Hepatocyte (in vitro differentiated cells): ENCODE data around the gene TMPRSS6. TPM values are rescaled to one million over a fixed set of nuclear protein-coding genes. Genes with fewer than 3 reads are reported as not detected.

Source experiments
- DNase-seq: peaks from one replicate; pipeline ENCODE4 v3.0.0-alpha.2; 2016; ENCODE audit warnings: low spot score
- H2AFZ ChIP-seq: fragments of 200-600 bp; sonication (generic); 2 replicates; pipeline ENCODE4 v1.6.0; 2016; ENCODE audit warnings: antibody characterized with exemption, mild to moderate bottlenecking
- H3K27ac ChIP-seq: fragments of 200-600 bp; sonication (generic); 2 replicates; pipeline ENCODE4 v1.5.1; 2016; ENCODE audit warnings: mild to moderate bottlenecking
- H3K27me3 ChIP-seq: fragments of 200-600 bp; sonication (generic); 2 replicates; pipeline ENCODE4 v1.6.1; 2016
- H3K36me3 ChIP-seq: fragments of 200-600 bp; sonication (generic); replicated peaks from 2 replicates; pipeline ENCODE4 v1.5.1; 2016; ENCODE audit warnings: low read depth; ENCODE audit not compliant: insufficient read depth
- H3K4me1 ChIP-seq: fragments of 200-600 bp; sonication (generic); 2 replicates; pipeline ENCODE4 v1.5.1; 2016; ENCODE audit warnings: mild to moderate bottlenecking, moderate library complexity; ENCODE audit not compliant: insufficient read depth
- H3K4me2 ChIP-seq: fragments of 200-600 bp; sonication (generic); 2 replicates; pipeline ENCODE4 v1.6.0; 2016
- H3K4me3 ChIP-seq: fragments of 200-600 bp; sonication (generic); 2 replicates; pipeline ENCODE4 v1.5.1; 2016; ENCODE audit warnings: mild to moderate bottlenecking
- H3K79me2 ChIP-seq: fragments of 200-600 bp; sonication (generic); 2 replicates; pipeline ENCODE4 v1.6.0; 2017; ENCODE audit warnings: mild to moderate bottlenecking
- H3K9me2 ChIP-seq: fragments of 200-600 bp; sonication (generic); replicated peaks from 2 replicates; pipeline ENCODE4 v1.6.0; 2017; ENCODE audit warnings: mild to moderate bottlenecking; ENCODE audit not compliant: insufficient read depth
- H3K9me3 ChIP-seq: fragments of 200-600 bp; sonication (generic); 2 replicates; pipeline ENCODE4 v1.5.1; 2016; ENCODE audit warnings: low read depth, mild to moderate bottlenecking
- H4K20me1 ChIP-seq: fragments of 200-600 bp; sonication (generic); 2 replicates; pipeline ENCODE4 v1.6.0; 2016; ENCODE audit warnings: mild to moderate bottlenecking; ENCODE audit not compliant: insufficient read depth, poor library complexity, severe bottlenecking
- EZH2 ChIP-seq: fragments of 200-600 bp; sonication (generic); IDR thresholded peaks from 2 replicates; pipeline ENCODE4 v1.6.1; 2016; ENCODE audit warnings: antibody characterized with exemption, mild to moderate bottlenecking, borderline replicate concordance
- EZH2phosphoT487 ChIP-seq: fragments of 200-600 bp; sonication (generic); IDR thresholded peaks from one replicate; pipeline ENCODE4 v1.6.1; 2018; ENCODE audit warnings: antibody characterized with exemption, mild to moderate bottlenecking, low read depth, moderate library complexity; ENCODE audit not compliant: unreplicated experiment, severe bottlenecking
- WGBS: methylation state at CpG from one replicate; pipeline ENCODE4 v1.1.6; 2016; ENCODE audit warnings: low lambda C conversion rate; ENCODE audit errors: missing lambda C conversion rate; 5-methylcytosine and 5-hydroxymethylcytosine counted together
- polyA plus RNA-seq: library from polyadenylated mRNA; unstranded; fragments of >200 nt; fragmentation: Nextera tagmentation; extraction: Ambion mirVana; gene quantifications from 2 replicates; pipeline ENCODE4 v1.2.1, GENCODE V29; 2016
- total RNA-seq: library from RNA; depleted of rRNA; stranded (reverse); fragments of >200 nt; gene quantifications from 2 replicates; pipeline ENCODE4 v1.2.3, GENCODE V29; 2014
- TF ChIP-seq, protein P1 (sequence below): fragments of 200-600 bp; sonication (generic); IDR thresholded peaks from 2 replicates; pipeline ENCODE4 v1.5.1; 2016; ENCODE audit warnings: antibody characterized with exemption, mild to moderate bottlenecking; ENCODE audit not compliant: poor library complexity

The TMPRSS6 gene
- total and polyA plus RNA-seq, 2 experiments from 2014 or later, result 34.4 to 49.8 TPM

DNA sequence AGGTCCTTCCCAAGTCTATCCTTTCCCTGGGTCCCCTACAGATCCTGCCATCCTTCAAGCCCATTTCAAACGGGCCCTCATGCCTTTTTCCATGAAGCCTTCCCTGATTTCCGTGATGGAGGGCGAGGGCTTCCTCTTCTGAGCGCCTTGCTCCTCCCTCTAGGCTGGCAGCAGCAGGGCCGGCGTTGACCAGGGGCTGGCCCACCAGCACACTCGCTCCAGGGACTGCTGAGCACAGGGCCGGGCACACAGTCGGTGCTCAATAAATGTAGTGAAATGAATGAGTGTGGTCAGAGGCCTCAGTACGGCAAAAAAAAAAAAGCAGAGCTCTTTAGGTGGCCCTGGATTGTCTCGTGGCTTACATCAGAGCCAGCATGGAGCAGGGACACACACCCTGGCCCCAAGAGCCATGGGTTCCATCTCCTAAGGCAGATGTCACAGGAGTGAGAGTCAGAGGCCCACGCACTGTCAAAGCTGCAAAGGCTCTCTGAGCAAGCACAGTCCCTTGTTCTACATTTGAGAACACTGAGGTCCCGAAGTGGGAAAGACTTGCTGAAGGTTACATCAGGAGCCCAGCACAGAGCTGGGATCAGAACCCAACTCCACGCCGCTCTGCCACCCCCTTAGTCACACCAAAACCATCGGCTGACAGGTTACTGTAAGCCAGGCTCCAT is 37.1 kb upstream of the TMPRSS6 start:
- Histone ChIP-seq H3K79me2 (no peaks in the 10 kb centered on the region), H3K27ac (no peak overlapping the region), H3K4me3 (no peak overlapping the region), H4K20me1 (no peaks in the 10 kb centered on the region), H3K27me3 (no peaks in the 10 kb centered on the region), H3K9me3 (no peaks in the 10 kb centered on the region), H2AFZ (no peak overlapping the region), H3K4me1 (no peaks in the 10 kb centered on the region), H3K4me2 (no peak overlapping the region), H3K9me2 (no peaks in the 10 kb centered on the region), H3K36me3 (no peaks in the 10 kb centered on the region)
- WGBS, result 88% methylated on average over 16 of the region's 16 CpGs
- TF ChIP-seq EZH2phosphoT487 (no peak), EZH2 (no peak)
- DNase-seq, result no peak

DNA sequence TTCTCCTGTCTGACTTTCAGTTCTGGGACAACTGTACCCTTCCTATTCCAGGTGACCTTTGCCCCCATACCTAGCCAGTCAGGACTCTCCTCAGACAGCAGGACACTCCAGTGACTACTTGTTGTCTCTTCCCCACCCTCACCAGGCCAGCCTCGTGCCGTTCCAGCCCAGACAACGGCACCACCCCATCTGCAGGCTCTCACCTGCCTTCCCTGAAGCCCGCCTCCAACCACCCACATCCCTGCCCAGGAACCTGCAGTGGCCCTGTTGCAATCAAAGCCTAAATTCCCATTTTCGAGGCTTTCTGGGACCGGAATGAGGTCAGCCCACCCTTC is 36.5 kb upstream of the TMPRSS6 start:
- H3K27ac ChIP-seq, result no peak overlapping the region
- no peak overlapping the region for H2AFZ ChIP-seq
- H3K9me2 ChIP-seq, result no peaks in the 10 kb centered on the region
- 68% methylated on average over 6 of the region's 6 CpGs for WGBS
- no peaks in the 10 kb centered on the region for H3K36me3 ChIP-seq
- no peak overlapping the region for H3K4me2 ChIP-seq
- H3K4me1 ChIP-seq, result no peaks in the 10 kb centered on the region
- H4K20me1 ChIP-seq, result no peaks in the 10 kb centered on the region
- H3K9me3 ChIP-seq, result no peaks in the 10 kb centered on the region
- no peak for TF ChIP-seq EZH2phosphoT487
- TF ChIP-seq, protein P1, sequence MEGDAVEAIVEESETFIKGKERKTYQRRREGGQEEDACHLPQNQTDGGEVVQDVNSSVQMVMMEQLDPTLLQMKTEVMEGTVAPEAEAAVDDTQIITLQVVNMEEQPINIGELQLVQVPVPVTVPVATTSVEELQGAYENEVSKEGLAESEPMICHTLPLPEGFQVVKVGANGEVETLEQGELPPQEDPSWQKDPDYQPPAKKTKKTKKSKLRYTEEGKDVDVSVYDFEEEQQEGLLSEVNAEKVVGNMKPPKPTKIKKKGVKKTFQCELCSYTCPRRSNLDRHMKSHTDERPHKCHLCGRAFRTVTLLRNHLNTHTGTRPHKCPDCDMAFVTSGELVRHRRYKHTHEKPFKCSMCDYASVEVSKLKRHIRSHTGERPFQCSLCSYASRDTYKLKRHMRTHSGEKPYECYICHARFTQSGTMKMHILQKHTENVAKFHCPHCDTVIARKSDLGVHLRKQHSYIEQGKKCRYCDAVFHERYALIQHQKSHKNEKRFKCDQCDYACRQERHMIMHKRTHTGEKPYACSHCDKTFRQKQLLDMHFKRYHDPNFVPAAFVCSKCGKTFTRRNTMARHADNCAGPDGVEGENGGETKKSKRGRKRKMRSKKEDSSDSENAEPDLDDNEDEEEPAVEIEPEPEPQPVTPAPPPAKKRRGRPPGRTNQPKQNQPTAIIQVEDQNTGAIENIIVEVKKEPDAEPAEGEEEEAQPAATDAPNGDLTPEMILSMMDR, result no peak
- no peak for TF ChIP-seq EZH2
- H3K4me3 ChIP-seq, result no peak overlapping the region
- no peak for DNase-seq
- H3K79me2 ChIP-seq, result no peaks in the 10 kb centered on the region
- no peaks in the 10 kb centered on the region for H3K27me3 ChIP-seq

DNA sequence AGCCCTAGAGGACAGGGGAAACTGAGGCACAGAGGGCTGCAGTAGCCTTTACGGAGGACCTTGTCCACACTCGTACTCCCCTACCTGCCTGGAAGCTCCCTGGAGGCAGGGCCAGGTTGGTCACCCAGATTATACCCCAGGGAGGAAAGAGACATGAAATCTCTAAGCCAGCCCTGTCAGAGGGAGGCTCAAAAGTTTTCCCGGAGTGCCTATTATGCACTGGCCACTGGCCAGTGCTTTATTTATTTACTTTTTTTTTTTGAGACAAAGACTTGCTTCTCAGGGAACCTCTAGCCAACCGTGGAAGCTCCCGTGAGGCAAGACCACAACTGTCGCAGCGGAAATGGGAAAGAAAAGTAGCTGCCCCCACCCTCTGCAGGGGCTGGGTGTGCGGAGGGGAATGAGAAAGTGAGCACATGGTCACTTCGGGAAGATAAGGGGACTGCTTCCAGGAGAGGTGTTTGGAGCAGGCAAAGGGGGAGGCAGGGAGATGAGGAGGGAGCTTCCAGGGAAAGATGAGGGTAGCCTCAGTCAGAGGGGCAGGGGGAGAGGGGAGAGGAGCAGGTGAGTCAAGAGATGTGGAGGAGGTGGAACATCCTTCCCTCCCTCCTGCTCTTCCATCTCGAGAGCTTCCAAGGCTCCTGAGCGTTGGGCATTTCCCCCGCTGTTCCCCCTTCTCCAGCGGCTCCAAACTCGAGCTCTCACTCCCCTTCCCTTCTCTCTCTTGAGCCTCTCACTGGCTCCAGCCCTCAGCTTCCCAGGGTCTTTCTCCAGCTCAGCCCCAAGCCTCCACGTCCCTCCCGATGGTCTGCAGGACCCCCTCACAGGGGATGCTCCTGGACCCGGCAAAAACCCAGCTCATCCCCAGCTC is 35.9 kb upstream of the TMPRSS6 start:
- no peaks in the 10 kb centered on the region for H3K9me3 ChIP-seq
- 67% methylated on average over 16 of the region's 17 CpGs for WGBS
- no peaks in the 10 kb centered on the region for H3K27me3 ChIP-seq
- DNase-seq, result no peak
- no peaks in the 10 kb centered on the region for H3K36me3 ChIP-seq
- no peaks in the 10 kb centered on the region for H4K20me1 ChIP-seq
- TF ChIP-seq, protein P1, result no peak
- TF ChIP-seq EZH2 (no peak), EZH2phosphoT487 (no peak)
- H3K4me3 ChIP-seq, result no peak overlapping the region
- H3K27ac ChIP-seq, result no peak overlapping the region
- H3K4me1 ChIP-seq, result no peaks in the 10 kb centered on the region
- H3K9me2 ChIP-seq, result no peaks in the 10 kb centered on the region
- H3K4me2 ChIP-seq, result no peak overlapping the region
- no peak overlapping the region for H2AFZ ChIP-seq
- H3K79me2 ChIP-seq, result no peaks in the 10 kb centered on the region

DNA sequence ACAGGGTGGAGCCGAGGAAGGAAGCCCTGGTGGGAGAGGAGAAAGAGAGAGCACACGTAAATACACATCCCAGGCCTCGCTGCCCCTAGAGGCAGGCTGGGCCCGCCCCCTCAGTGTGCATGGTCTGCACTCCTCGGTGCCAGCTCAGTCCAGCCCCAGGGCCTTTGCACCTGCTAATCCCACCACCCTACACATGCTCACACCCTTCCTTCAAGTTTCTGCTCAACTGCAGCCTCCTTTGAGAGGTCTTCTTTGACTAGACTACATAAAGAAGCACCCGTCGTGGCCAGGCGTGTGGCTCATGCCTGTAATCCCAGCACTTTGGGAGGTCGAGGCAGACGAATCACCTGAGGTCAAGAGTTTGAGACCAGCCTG is 34.7 kb upstream of the TMPRSS6 start:
- WGBS, result 92% methylated on average over 10 of the region's 10 CpGs
- H3K9me2 ChIP-seq, result no peaks in the 10 kb centered on the region
- H3K4me2 ChIP-seq, result no peak overlapping the region
- TF ChIP-seq EZH2phosphoT487 (no peak), EZH2 (no peak)
- TF ChIP-seq, protein P1, result no peak
- H3K4me3 ChIP-seq, result no peak overlapping the region
- H4K20me1 ChIP-seq, result no peaks in the 10 kb centered on the region
- no peak overlapping the region for H2AFZ ChIP-seq
- no peaks in the 10 kb centered on the region for H3K79me2 ChIP-seq
- H3K27me3 ChIP-seq, result no peaks in the 10 kb centered on the region
- no peak overlapping the region for H3K27ac ChIP-seq
- no peaks in the 10 kb centered on the region for H3K9me3 ChIP-seq
- no peaks in the 10 kb centered on the region for H3K36me3 ChIP-seq
- no peak for DNase-seq
- no peaks in the 10 kb centered on the region for H3K4me1 ChIP-seq
